GM12892 (cell line): ENCODE data around the gene ZBED5.

Source experiments
- POLR2A ChIP-seq: IDR thresholded peaks from 2 replicates; pipeline ENCODE4 v1.6.1; 2011; ENCODE audit warnings: low read depth, low read length, control low read depth
- POLR2AphosphoS5 ChIP-seq: IDR thresholded peaks from 2 replicates; pipeline ENCODE4 v1.6.1; 2011; ENCODE audit warnings: low read depth, low read length, control low read depth
- TAF1 ChIP-seq: IDR thresholded peaks from 2 replicates; pipeline ENCODE4 v1.6.1; 2011; ENCODE audit warnings: low read depth, mild to moderate bottlenecking, control low read depth, low read length, borderline replicate concordance

GRCh38 chr11:10902301-10903063 lies 44.6 kb upstream of the ZBED5 start:
- TF ChIP-seq POLR2A (no peak), POLR2AphosphoS5 (no peak), TAF1 (no peak)
